AG08395 (cell line): Measurements from ENCODE around the gene SEMA6A.

Experiments used
- DNase-seq: peaks from one replicate; pipeline ENCODE4 v3.0.0; 2012; ENCODE audit warnings: mixed read lengths, low spot score

Gene SEMA6A

GRCh38 chr5:116437922-116438578, 136.6 kb downstream of the SEMA6A start:
- no peak for DNase-seq

- DNase-seq: no peak
Measured at GRCh38 chr5:116437351-116437705, 137.3 kb downstream of the SEMA6A start.

GRCh38 chr5:116436674-116437350, 137.8 kb downstream of the SEMA6A start:
- no peak for DNase-seq

GRCh38 chr5:116428966-116429365, 145.7 kb downstream of the SEMA6A start:
- DNase-seq: no peak

GRCh38 chr5:116428413-116428812, 146.2 kb downstream of the SEMA6A start:
- DNase-seq: no peak

GRCh38 chr5:116424951-116425350, 149.7 kb downstream of the SEMA6A start:
- no peak for DNase-seq

GRCh38 chr5:116424258-116424615, 150.4 kb downstream of the SEMA6A start:
- DNase-seq: no peak

GRCh38 chr5:116423587-116424257, 150.9 kb downstream of the SEMA6A start:
- no peak for DNase-seq

GRCh38 chr5:116423141-116423540, 151.5 kb downstream of the SEMA6A start:
- no peak for DNase-seq

GRCh38 chr5:116421080-116421629, 153.5 kb downstream of the SEMA6A start:
- DNase-seq: no peak

GRCh38 chr5:116420540-116420939, 154.1 kb downstream of the SEMA6A start:
- DNase-seq: no peak

- DNase-seq: no peak
Measured at GRCh38 chr5:116419258-116419657, 155.4 kb downstream of the SEMA6A start.

GRCh38 chr5:116418774-116419173, 155.8 kb downstream of the SEMA6A start:
- no peak for DNase-seq

GRCh38 chr5:116418016-116418415, 156.6 kb downstream of the SEMA6A start:
- no peak for DNase-seq

- DNase-seq: no peak
Measured at GRCh38 chr5:116415989-116416388, 158.6 kb downstream of the SEMA6A start.

GRCh38 chr5:116415182-116415581, 159.4 kb downstream of the SEMA6A start:
- no peak for DNase-seq

GRCh38 chr5:116411101-116411571, 163.5 kb downstream of the SEMA6A start:
- no peak for DNase-seq

- no peak for DNase-seq
Measured at GRCh38 chr5:116410336-116410890, 164.2 kb downstream of the SEMA6A start.

GRCh38 chr5:116409591-116410296, 164.9 kb downstream of the SEMA6A start:
- no peak for DNase-seq

- no peak for DNase-seq
Measured at GRCh38 chr5:116406306-116407041, 168.1 kb downstream of the SEMA6A start.

GRCh38 chr5:116404792-116405191, 169.8 kb downstream of the SEMA6A start:
- no peak for DNase-seq
